Mammary epithelial cell (primary cell): ENCODE measurements around the gene BNIP2.
A peak's percentile ranks its signal among the peaks of the same experiment; 100 is the strongest.

Experiments
- EZH2 ChIP-seq: IDR thresholded peaks from 2 replicates; pipeline ENCODE4 v1.6.1; 2012; ENCODE audit warnings: low read length, inconsistent platforms, borderline replicate concordance
- TF ChIP-seq, protein P1 (sequence below), 2 donors: IDR thresholded peaks in 1 of 2; conservative IDR thresholded peaks in 1 of 2; 2 replicates each; pipeline ENCODE4 v1.5.1; 2011 to 2012; ENCODE audit warnings: inconsistent platforms in 2 of 2, low read length in 2 of 2, mild to moderate bottlenecking in 2 of 2, control low read depth in 1 of 2, low read depth in 1 of 2; ENCODE audit not compliant: insufficient read depth in 1 of 2; ENCODE audit errors: extremely low read depth in 1 of 2

- TF ChIP-seq, protein P1, sequence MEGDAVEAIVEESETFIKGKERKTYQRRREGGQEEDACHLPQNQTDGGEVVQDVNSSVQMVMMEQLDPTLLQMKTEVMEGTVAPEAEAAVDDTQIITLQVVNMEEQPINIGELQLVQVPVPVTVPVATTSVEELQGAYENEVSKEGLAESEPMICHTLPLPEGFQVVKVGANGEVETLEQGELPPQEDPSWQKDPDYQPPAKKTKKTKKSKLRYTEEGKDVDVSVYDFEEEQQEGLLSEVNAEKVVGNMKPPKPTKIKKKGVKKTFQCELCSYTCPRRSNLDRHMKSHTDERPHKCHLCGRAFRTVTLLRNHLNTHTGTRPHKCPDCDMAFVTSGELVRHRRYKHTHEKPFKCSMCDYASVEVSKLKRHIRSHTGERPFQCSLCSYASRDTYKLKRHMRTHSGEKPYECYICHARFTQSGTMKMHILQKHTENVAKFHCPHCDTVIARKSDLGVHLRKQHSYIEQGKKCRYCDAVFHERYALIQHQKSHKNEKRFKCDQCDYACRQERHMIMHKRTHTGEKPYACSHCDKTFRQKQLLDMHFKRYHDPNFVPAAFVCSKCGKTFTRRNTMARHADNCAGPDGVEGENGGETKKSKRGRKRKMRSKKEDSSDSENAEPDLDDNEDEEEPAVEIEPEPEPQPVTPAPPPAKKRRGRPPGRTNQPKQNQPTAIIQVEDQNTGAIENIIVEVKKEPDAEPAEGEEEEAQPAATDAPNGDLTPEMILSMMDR (conservative IDR thresholded peaks at IDR 0.05 in 1 of 2, IDR thresholded peaks at IDR 0.05 in 1 of 2; ENCODE audit: extremely low read depth in 1 of 2, insufficient read depth in 1 of 2, low read depth in 1 of 2, low read length in 2 of 2) = peak in 1 of 2 donors; percentile 11
- TF ChIP-seq EZH2 = no peak
Measured at GRCh38 chr15:59642351-59642750, 46.8 kb downstream of the BNIP2 start.
